H9 (cell line): ENCODE measurements around the gene PCYT1B. TPM values are rescaled to one million over a fixed set of nuclear protein-coding genes. Genes with fewer than 3 reads are reported as not detected.

Experiments used
- DNase-seq: peaks from one replicate; pipeline ENCODE4 v3.0.0-alpha.2; 2017
- H2AFZ ChIP-seq: one replicate; pipeline ENCODE4 v1.6.1; 2013; ENCODE audit warnings: mild to moderate bottlenecking, low read length, control low read depth, moderate library complexity
- H2AK5ac ChIP-seq: 2 replicates; pipeline ENCODE4 v1.6.1; 2013; ENCODE audit warnings: low read length, control low read depth, mixed read lengths; ENCODE audit not compliant: insufficient read length
- H2BK120ac ChIP-seq: one replicate; pipeline ENCODE4 v1.6.1; 2013; ENCODE audit warnings: low read depth, mild to moderate bottlenecking, low read length, control low read depth, inconsistent platforms; ENCODE audit not compliant: poor library complexity, severe bottlenecking
- H2BK12ac ChIP-seq: 2 replicates; pipeline ENCODE4 v1.6.1; 2013; ENCODE audit warnings: low read length, control low read depth, mixed read lengths, low read depth; ENCODE audit not compliant: insufficient read length
- H2BK15ac ChIP-seq: 2 replicates; pipeline ENCODE4 v1.6.1; 2013; ENCODE audit warnings: low read depth, low read length, control low read depth
- H2BK20ac ChIP-seq: one replicate; pipeline ENCODE4 v1.6.1; 2013; ENCODE audit warnings: low read depth, mild to moderate bottlenecking, low read length, control low read depth, inconsistent platforms; ENCODE audit not compliant: poor library complexity, severe bottlenecking
- H2BK5ac ChIP-seq: 2 replicates; pipeline ENCODE4 v1.6.1; 2013; ENCODE audit warnings: low read length, control low read depth, mixed read lengths; ENCODE audit not compliant: insufficient read length
- H3K14ac ChIP-seq: 2 replicates; pipeline ENCODE4 v1.6.1; 2013; ENCODE audit warnings: low read length, control low read depth; ENCODE audit not compliant: insufficient read depth
- H3K18ac ChIP-seq: 2 replicates; pipeline ENCODE4 v1.6.1; 2013; ENCODE audit warnings: low read depth, mild to moderate bottlenecking, mixed read lengths, low read length, control low read depth; ENCODE audit not compliant: insufficient read length
- H3K23ac ChIP-seq: 2 replicates; pipeline ENCODE4 v1.6.1; 2013; ENCODE audit warnings: low read length, control low read depth, mixed read lengths, low read depth; ENCODE audit not compliant: insufficient read length
- H3K23me2 ChIP-seq: 2 replicates; pipeline ENCODE4 v1.6.1; 2013; ENCODE audit warnings: low read depth, mild to moderate bottlenecking, mixed read lengths, low read length, control low read depth; ENCODE audit not compliant: insufficient read length, poor library complexity, severe bottlenecking
- H3K27ac ChIP-seq: 2 replicates; pipeline ENCODE4 v1.5.1; 2013; ENCODE audit warnings: low read length, control low read depth, mixed read lengths, low read depth; ENCODE audit not compliant: insufficient read length
- H3K27me3 ChIP-seq: 2 replicates; pipeline ENCODE4 v1.6.1; 2013; ENCODE audit warnings: low read length, control low read depth, inconsistent platforms; ENCODE audit not compliant: insufficient read depth
- H3K4ac ChIP-seq: 2 replicates; pipeline ENCODE4 v1.6.1; 2013; ENCODE audit warnings: low read depth, mild to moderate bottlenecking, control low read depth, inconsistent platforms, low read length, moderate library complexity
- H3K4me1 ChIP-seq: 2 replicates; pipeline ENCODE4 v1.6.1; 2013; ENCODE audit warnings: low read length, control low read depth, inconsistent platforms; ENCODE audit not compliant: insufficient read depth
- H3K4me2 ChIP-seq: 2 replicates; pipeline ENCODE4 v1.6.1; 2013; ENCODE audit warnings: low read length, control low read depth, mixed read lengths; ENCODE audit not compliant: insufficient read length, insufficient read depth
- H3K56ac ChIP-seq: 2 replicates; pipeline ENCODE4 v1.6.1; 2013; ENCODE audit warnings: low read depth, mild to moderate bottlenecking, mixed read lengths, low read length, control low read depth; ENCODE audit not compliant: insufficient read length
- H3K79me1 ChIP-seq: 2 replicates; pipeline ENCODE4 v1.6.1; 2013; ENCODE audit warnings: low read depth, mild to moderate bottlenecking, moderate library complexity, low read length, control low read depth, inconsistent platforms; ENCODE audit not compliant: insufficient read depth, poor library complexity, severe bottlenecking
- H3K79me2 ChIP-seq: 2 replicates; pipeline ENCODE4 v1.6.1; 2013; ENCODE audit warnings: low read length, control low read depth, inconsistent platforms; ENCODE audit not compliant: insufficient read depth
- H3K9ac ChIP-seq: 2 replicates; pipeline ENCODE4 v1.6.1; 2013; ENCODE audit warnings: low read length, control low read depth, mixed read lengths; ENCODE audit not compliant: insufficient read length; ENCODE audit errors: extremely low read depth
- H3K9me3 ChIP-seq: one replicate; pipeline ENCODE4 v1.6.1; 2013; ENCODE audit warnings: low read depth, low read length, inconsistent platforms; ENCODE audit not compliant: control insufficient read depth
- H3T11ph ChIP-seq: one replicate; pipeline ENCODE4 v1.6.1; 2013; ENCODE audit warnings: mild to moderate bottlenecking, low read length, control low read depth, inconsistent platforms
- H4K20me1 ChIP-seq: one replicate; pipeline ENCODE4 v1.6.1; 2013; ENCODE audit not compliant: control insufficient read depth, insufficient read length, insufficient read depth
- H4K5ac ChIP-seq: 2 replicates; pipeline ENCODE4 v1.6.1; 2013; ENCODE audit warnings: low read depth, mild to moderate bottlenecking, mixed read lengths, low read length, control low read depth; ENCODE audit not compliant: insufficient read length
- H4K8ac ChIP-seq: replicated peaks from 2 replicates; pipeline ENCODE4 v1.6.1; 2013; ENCODE audit warnings: low read length, control low read depth, mixed read lengths, low read depth; ENCODE audit not compliant: insufficient read length
- H4K91ac ChIP-seq: 2 replicates; pipeline ENCODE4 v1.6.1; 2013; ENCODE audit warnings: low read depth, mild to moderate bottlenecking, moderate library complexity, mixed read lengths, low read length, control low read depth; ENCODE audit not compliant: insufficient read length
- H3K27ac Mint-ChIP-seq, 3 experiments: 2 replicates in 2 of 3; 3 replicates in 1 of 3; pipeline ENCODE4 v1.8.0; 2020 to 2021; ENCODE audit warnings: mixed read lengths in 3 of 3, mild to moderate bottlenecking in 1 of 3, moderate library complexity in 1 of 3
- H3K27me3 Mint-ChIP-seq: 2 replicates; pipeline ENCODE4 v1.8.0; 2021; ENCODE audit warnings: low read depth, mild to moderate bottlenecking, moderate library complexity, mixed read lengths
- H3K36me3 Mint-ChIP-seq, 3 experiments: 2 replicates in 2 of 3; 3 replicates in 1 of 3; pipeline ENCODE4 v1.8.0; 2020 to 2021; ENCODE audit warnings: low read depth in 3 of 3, mixed read lengths in 3 of 3; ENCODE audit not compliant: insufficient read depth in 1 of 3
- H3K4me1 Mint-ChIP-seq, 2 experiments: 2 replicates each; pipeline ENCODE4 v1.8.0; 2020; ENCODE audit warnings: mixed read lengths in 2 of 2
- H3K4me3 Mint-ChIP-seq, 2 experiments: 2 replicates in 1 of 2; 3 replicates in 1 of 2; pipeline ENCODE4 v1.8.0; 2020 to 2021; ENCODE audit warnings: mild to moderate bottlenecking in 2 of 2, mixed read lengths in 2 of 2, moderate library complexity in 1 of 2
- H3K9me3 Mint-ChIP-seq, 2 experiments: 2 replicates in 1 of 2; 3 replicates in 1 of 2; pipeline ENCODE4 v1.8.0; 2020; ENCODE audit warnings: mild to moderate bottlenecking in 2 of 2, mixed read lengths in 2 of 2, moderate library complexity in 1 of 2
- WGBS: extraction: QIAGEN DNeasy Blood & Tissue Kit; methylation state at CpG from one replicate; pipeline ENCODE4 v1.1.7; 2013; ENCODE audit warnings: missing lambda C conversion rate, low lambda C conversion rate, mixed read lengths; ENCODE audit not compliant: insufficient read length; ENCODE audit errors: extremely low coverage; 5-methylcytosine and 5-hydroxymethylcytosine counted together
- total RNA-seq: library from RNA; stranded (reverse); gene quantifications from 2 replicates; pipeline ENCODE4 v1.2.1, GENCODE V29; 2021
- TF ChIP-seq, protein P1 (sequence below): fragments of 200-600 bp; sonication (generic); conservative IDR thresholded peaks from 3 replicates; pipeline ENCODE4 v1.8.0; 2021; ENCODE audit warnings: antibody characterized with exemption, mild to moderate bottlenecking

The PCYT1B gene
- total RNA-seq, 1 experiment from 2014 or later, result 29.1 TPM

DNA sequence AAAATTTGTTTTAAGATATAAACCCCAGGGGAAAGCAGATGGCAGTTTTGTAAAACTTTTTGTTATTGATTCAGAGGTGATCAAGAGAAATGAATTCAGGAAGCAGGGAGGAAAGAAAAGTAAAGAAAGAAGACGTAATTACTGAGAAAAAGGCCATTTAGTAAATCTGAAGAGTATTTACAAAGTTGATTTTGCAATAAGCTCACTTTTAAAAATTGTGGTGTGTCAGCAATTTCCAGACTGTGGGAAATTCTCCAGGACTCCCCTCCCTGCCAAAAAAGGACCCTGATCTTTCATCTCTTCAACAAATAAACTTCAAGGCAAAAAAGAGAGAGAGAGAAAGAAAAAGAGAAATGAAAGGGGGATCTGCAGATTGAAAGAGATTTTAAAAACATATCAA lies 36.6 kb downstream of the PCYT1B start:
- Histone ChIP-seq H3K79me2 (no peaks in the 10 kb centered on the region), H3K79me1 (no peaks in the 10 kb centered on the region), H2BK15ac (no peak overlapping the region), H3K18ac (no peak overlapping the region), H3K4me1 (no peaks in the 10 kb centered on the region), H3K9me3 (no peaks in the 10 kb centered on the region), H3K27ac (no peak overlapping the region), H2BK12ac (no peak overlapping the region), H4K8ac (no peak overlapping the region), H2AFZ (no peak overlapping the region), H3K9ac (no peak overlapping the region), H4K20me1 (no peaks in the 10 kb centered on the region), H3K27me3 (no peaks in the 10 kb centered on the region), H3K14ac (no peak overlapping the region), H3T11ph (no peak overlapping the region), H3K23me2 (no peaks in the 10 kb centered on the region), H2AK5ac (no peak overlapping the region), H3K4ac (no peak overlapping the region), H2BK20ac (no peak overlapping the region), H2BK5ac (no peak overlapping the region), H3K23ac (no peak overlapping the region), H4K91ac (no peak overlapping the region), H4K5ac (no peak overlapping the region), H3K4me2 (no peak overlapping the region), H3K56ac (no peak overlapping the region), H2BK120ac (no peak overlapping the region)
- no peak for DNase-seq
- H3K4me1 Mint-ChIP-seq, result no peaks in the 10 kb centered on the region
- WGBS, result no CpG with 5 or more reads among the region's 1 CpG
- peak overlapping the region in 1 of 3 experiments; percentile 3; a peak in 4 of 7 replicates for H3K27ac Mint-ChIP-seq
- no peaks in the 10 kb centered on the region for H3K9me3 Mint-ChIP-seq
- peaks cover 0 to 31% (median 14%) of the 10 kb centered on the region in 3 experiments; a peak in 5 of 7 replicates for H3K36me3 Mint-ChIP-seq
- H3K4me3 Mint-ChIP-seq, result no peak overlapping the region
- TF ChIP-seq, protein P1, sequence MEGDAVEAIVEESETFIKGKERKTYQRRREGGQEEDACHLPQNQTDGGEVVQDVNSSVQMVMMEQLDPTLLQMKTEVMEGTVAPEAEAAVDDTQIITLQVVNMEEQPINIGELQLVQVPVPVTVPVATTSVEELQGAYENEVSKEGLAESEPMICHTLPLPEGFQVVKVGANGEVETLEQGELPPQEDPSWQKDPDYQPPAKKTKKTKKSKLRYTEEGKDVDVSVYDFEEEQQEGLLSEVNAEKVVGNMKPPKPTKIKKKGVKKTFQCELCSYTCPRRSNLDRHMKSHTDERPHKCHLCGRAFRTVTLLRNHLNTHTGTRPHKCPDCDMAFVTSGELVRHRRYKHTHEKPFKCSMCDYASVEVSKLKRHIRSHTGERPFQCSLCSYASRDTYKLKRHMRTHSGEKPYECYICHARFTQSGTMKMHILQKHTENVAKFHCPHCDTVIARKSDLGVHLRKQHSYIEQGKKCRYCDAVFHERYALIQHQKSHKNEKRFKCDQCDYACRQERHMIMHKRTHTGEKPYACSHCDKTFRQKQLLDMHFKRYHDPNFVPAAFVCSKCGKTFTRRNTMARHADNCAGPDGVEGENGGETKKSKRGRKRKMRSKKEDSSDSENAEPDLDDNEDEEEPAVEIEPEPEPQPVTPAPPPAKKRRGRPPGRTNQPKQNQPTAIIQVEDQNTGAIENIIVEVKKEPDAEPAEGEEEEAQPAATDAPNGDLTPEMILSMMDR, result no peak
- no peaks in the 10 kb centered on the region for H3K27me3 Mint-ChIP-seq
